GM06990 (cell line): ENCODE data around the gene ITPK1.

Experiments used
- DNase-seq: peaks from one replicate; pipeline ENCODE4 v3.0.0-alpha.2; 2011; ENCODE audit not compliant: insufficient read length; ENCODE audit errors: extremely low read depth
- H3K27me3 ChIP-seq: replicated peaks from 2 replicates; pipeline ENCODE4 v1.6.0; 2011; ENCODE audit warnings: low read length; ENCODE audit not compliant: control insufficient read depth, insufficient read depth
- H3K36me3 ChIP-seq: 2 replicates; pipeline ENCODE4 v1.5.1; 2011; ENCODE audit warnings: low read length; ENCODE audit not compliant: control insufficient read depth, insufficient read depth
- H3K4me3 ChIP-seq: replicated peaks from 2 replicates; pipeline ENCODE4 v1.5.1; 2011; ENCODE audit warnings: low read depth, mild to moderate bottlenecking, control low read depth, low read length
- CTCF ChIP-seq: IDR thresholded peaks from 2 replicates; pipeline ENCODE4 v1.5.1; 2011; ENCODE audit warnings: low read length, control low read depth, mild to moderate bottlenecking, inconsistent platforms; ENCODE audit not compliant: insufficient read depth, poor library complexity, severe bottlenecking

The ITPK1 gene

DNA sequence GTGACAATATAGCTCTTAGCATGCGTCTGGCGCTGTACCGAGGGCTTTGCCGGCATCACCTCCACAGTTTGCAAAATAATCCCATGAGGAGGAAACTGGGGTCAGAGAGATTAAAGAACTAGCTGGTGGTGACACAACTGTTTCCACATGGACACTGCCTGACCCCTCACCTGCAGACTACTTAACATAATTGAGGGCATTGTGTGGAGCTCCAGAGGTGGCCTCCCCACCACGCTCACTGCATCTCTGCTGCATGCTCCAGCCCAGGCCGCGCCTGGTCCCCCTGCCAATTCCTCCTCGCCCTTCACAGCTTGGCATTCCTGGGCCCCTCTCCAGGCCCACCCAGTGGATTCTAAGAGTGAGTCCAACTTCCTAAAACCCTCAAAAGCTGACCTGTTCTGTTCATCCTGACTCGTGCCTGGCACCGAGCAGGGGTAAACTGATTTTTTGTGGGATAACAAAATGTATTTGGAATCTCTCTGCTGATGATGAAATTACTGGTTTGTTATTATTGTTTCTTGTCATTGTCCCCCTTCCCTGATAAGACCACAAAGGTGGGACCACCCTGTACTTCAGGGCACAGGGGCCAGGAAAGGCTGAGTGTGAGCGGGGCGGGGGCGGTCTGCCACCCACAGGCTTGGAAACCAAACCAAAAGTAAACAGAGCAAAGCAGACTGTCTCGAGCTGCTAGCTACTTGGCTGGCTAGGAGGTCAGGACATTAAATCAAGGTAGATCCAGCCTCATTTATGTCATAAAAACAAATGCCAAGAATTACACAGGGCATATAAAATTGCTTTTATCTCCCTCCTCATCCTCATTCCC lies 152.2 kb downstream of the ITPK1 start:
- no peak for DNase-seq
- no peak overlapping the region for H3K4me3 ChIP-seq
- no peak for TF ChIP-seq CTCF
- H3K27me3 ChIP-seq = no peaks in the 10 kb centered on the region
- no peaks in the 10 kb centered on the region; the same call in none of the 2 replicates for H3K36me3 ChIP-seq

DNA sequence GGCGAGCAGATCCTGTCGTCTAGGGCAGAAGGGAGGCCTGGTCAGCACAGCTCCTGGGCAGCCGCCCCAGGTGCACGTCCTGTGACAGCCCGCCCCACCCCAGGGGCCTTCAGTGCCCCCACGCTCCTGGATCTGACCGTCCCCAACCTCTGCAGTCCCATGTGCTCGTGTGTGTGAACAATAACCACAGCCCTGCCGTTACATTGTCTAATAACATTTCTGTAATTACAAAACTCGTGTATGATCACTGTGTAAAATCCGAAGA lies 153.0 kb downstream of the ITPK1 start:
- Histone ChIP-seq H3K36me3 (peaks cover 4% of the 10 kb centered on the region), H3K27me3 (no peaks in the 10 kb centered on the region), H3K4me3 (no peak overlapping the region)
- no peak for TF ChIP-seq CTCF
- no peak for DNase-seq

- TF ChIP-seq CTCF = no peak
- Histone ChIP-seq H3K27me3 (no peaks in the 10 kb centered on the region), H3K36me3 (peaks cover 4% of the 10 kb centered on the region), H3K4me3 (no peak overlapping the region)
- DNase-seq = no peak
Measured at GRCh38 chr14:92962031-92962830, 153.5 kb downstream of the ITPK1 start.

DNA sequence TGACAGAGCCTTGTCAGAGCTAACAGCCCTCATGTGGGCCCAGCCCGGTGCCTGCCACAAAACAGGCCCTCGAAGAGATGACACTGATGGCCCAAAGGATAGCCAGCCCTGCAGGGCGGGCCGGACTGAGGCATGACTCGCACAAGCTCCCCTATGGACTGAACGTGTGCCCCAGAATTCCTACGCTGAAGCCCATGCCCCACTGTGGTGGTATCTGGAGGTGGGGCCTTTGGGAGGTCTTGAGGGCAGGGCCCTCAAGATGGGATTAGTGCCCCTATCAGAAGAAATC lies 154.2 kb downstream of the ITPK1 start:
- no peaks in the 10 kb centered on the region for H3K27me3 ChIP-seq
- no peak for DNase-seq
- H3K36me3 ChIP-seq = peaks cover 4% of the 10 kb centered on the region
- no peak overlapping the region for H3K4me3 ChIP-seq
- TF ChIP-seq CTCF = no peak

DNA sequence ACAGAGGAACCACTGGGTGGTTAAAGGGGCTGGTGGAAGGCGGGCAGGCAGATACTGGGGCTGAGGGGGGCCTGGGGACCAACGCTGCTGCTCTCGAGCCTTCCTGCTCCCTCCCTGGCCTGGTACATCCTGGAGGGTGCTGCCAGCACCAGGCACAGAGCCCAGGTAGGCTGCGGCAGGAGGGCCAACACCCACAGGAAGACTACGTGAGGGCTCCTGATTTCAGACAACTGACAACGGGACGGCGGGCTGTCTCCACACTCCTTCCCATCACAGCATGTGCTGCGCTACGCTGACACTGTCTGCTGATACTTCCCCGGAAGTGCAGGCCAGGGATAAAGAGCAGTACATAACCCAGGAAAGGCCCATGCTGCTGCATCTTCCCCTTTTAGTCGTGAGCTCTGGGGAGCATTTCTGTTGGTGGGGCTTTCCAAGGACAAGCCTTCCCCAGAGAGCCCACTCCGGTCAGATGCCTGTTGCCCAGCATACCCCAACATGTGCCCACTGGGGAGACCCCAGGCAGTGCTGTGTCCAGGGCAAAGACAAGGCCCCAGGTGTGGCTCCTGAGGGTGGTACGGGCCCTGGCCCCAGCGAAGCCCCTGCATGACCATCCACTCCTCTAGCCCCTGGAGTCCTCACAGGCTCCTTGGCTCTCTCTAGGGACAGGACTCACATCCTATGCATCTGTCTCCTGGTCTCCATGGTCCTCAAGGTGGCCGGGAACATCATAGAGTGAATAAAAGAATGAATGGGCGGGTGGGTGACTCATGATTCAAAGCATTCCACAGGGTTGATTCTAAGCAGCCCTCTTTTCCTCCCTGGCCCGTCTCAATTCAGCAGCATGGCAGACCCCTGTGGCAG lies 154.8 kb downstream of the ITPK1 start:
- H3K36me3 ChIP-seq = peaks cover 4% of the 10 kb centered on the region
- no peak for TF ChIP-seq CTCF
- no peaks in the 10 kb centered on the region for H3K27me3 ChIP-seq
- no peak for DNase-seq
- H3K4me3 ChIP-seq = no peak overlapping the region
